GM23338 (cell line): ENCODE data around the gene NDUFAB1. TPM values are rescaled to one million over a fixed set of nuclear protein-coding genes. Genes with fewer than 3 reads are reported as not detected.

Experiments
- ATAC-seq: fragments of 200-7000 bp; cut with Tn5 transposase; 3 replicates; pipeline ENCODE4 v1.9.1; 2020
- DNase-seq: peaks from one replicate; pipeline ENCODE4 v3.0.0-alpha.2; 2015; ENCODE audit warnings: low spot score
- H2AFZ ChIP-seq: fragments of 200-600 bp; sonication (generic); 2 replicates; pipeline ENCODE4 v1.8.0; 2016; ENCODE audit warnings: antibody characterized with exemption, mild to moderate bottlenecking, moderate library complexity
- H3F3A ChIP-seq: fragments of 200-600 bp; sonication (generic); replicated peaks from 2 replicates; pipeline ENCODE4 v1.8.0; 2017; ENCODE audit warnings: antibody characterized with exemption, mixed run types, low read depth
- H3K27ac ChIP-seq: fragments of 200-600 bp; sonication (generic); 2 replicates; pipeline ENCODE4 v1.6.1; 2016; ENCODE audit warnings: low read depth
- H3K27me3 ChIP-seq: fragments of 200-600 bp; sonication (generic); 2 replicates; pipeline ENCODE4 v1.8.0; 2016; ENCODE audit warnings: mild to moderate bottlenecking, mixed run types, moderate library complexity; ENCODE audit not compliant: insufficient read depth
- H3K36me3 ChIP-seq: fragments of 200-600 bp; sonication (generic); 2 replicates; pipeline ENCODE4 v1.8.0; 2016; ENCODE audit warnings: mild to moderate bottlenecking; ENCODE audit not compliant: insufficient read depth
- H3K4me1 ChIP-seq: fragments of 200-600 bp; sonication (generic); 2 replicates; pipeline ENCODE4 v1.8.0; 2016; ENCODE audit warnings: mild to moderate bottlenecking, moderate library complexity; ENCODE audit not compliant: insufficient read depth
- H3K4me2 ChIP-seq: fragments of 200-600 bp; sonication (generic); 2 replicates; pipeline ENCODE4 v1.7.1; 2017; ENCODE audit warnings: mixed run types
- H3K4me3 ChIP-seq: fragments of 200-600 bp; sonication (generic); 2 replicates; pipeline ENCODE4 v1.6.1; 2016; ENCODE audit warnings: mixed run types
- H3K79me2 ChIP-seq: fragments of 200-600 bp; sonication (generic); replicated peaks from 2 replicates; pipeline ENCODE4 v1.8.0; 2017; ENCODE audit warnings: mild to moderate bottlenecking; ENCODE audit not compliant: insufficient read depth
- H3K9me2 ChIP-seq: fragments of 200-600 bp; sonication (generic); 2 replicates; pipeline ENCODE4 v1.8.0; 2017; ENCODE audit not compliant: insufficient read depth
- H4K20me1 ChIP-seq: fragments of 200-600 bp; sonication (generic); replicated peaks from 2 replicates; pipeline ENCODE4 v1.8.0; 2017; ENCODE audit warnings: mild to moderate bottlenecking; ENCODE audit not compliant: insufficient read depth
- H3K27ac Mint-ChIP-seq: 2 replicates; pipeline ENCODE4 v1.8.0; 2020; ENCODE audit warnings: inconsistent platforms, mild to moderate bottlenecking, moderate library complexity, mixed read lengths
- H3K27me3 Mint-ChIP-seq: 3 replicates; pipeline ENCODE4 v1.8.0; 2022; ENCODE audit warnings: low read depth, mild to moderate bottlenecking, moderate library complexity, mixed read lengths, inconsistent platforms; ENCODE audit not compliant: insufficient read depth, poor library complexity
- H3K36me3 Mint-ChIP-seq: 3 replicates; pipeline ENCODE4 v1.8.0; 2021; ENCODE audit warnings: low read depth, mild to moderate bottlenecking, inconsistent platforms, moderate library complexity, mixed read lengths
- H3K4me1 Mint-ChIP-seq: 3 replicates; pipeline ENCODE4 v1.8.0; 2020; ENCODE audit warnings: mild to moderate bottlenecking, inconsistent platforms, mixed read lengths
- H3K4me3 Mint-ChIP-seq: 3 replicates; pipeline ENCODE4 v1.8.0; 2021; ENCODE audit warnings: moderate library complexity, mild to moderate bottlenecking, inconsistent platforms, mixed read lengths
- H3K9me3 Mint-ChIP-seq: 3 replicates; pipeline ENCODE4 v1.8.0; 2020; ENCODE audit warnings: moderate library complexity, mild to moderate bottlenecking, inconsistent platforms, mixed read lengths
- CREB1 ChIP-seq: fragments of 250-450 bp; sonication (Bioruptor Pico); IDR thresholded peaks from 2 replicates; pipeline ENCODE4 v1.5.0; 2020; ENCODE audit warnings: low read depth, mild to moderate bottlenecking, moderate library complexity
- CTCF ChIP-seq, 2 experiments: fragments of 200-600 bp in 1 of 2; sonication (generic) in 1 of 2; conservative IDR thresholded peaks; 2 replicates each; pipeline versions ENCODE4 v1.5.1 to v1.6.1; 2016 to 2017; ENCODE audit warnings: antibody characterized with exemption in 2 of 2, low read depth in 2 of 2, mild to moderate bottlenecking in 2 of 2, moderate library complexity in 1 of 2
- ETS1 ChIP-seq: IDR thresholded peaks from 2 replicates; pipeline ENCODE4 v1.6.1; 2016; ENCODE audit warnings: antibody characterized with exemption
- EZH2 ChIP-seq: fragments of 200-600 bp; sonication (generic); IDR thresholded peaks from one replicate; pipeline ENCODE4 v1.8.0; 2017; ENCODE audit warnings: antibody characterized with exemption, mild to moderate bottlenecking, low read depth; ENCODE audit not compliant: unreplicated experiment
- EZH2phosphoT487 ChIP-seq: fragments of 200-600 bp; sonication (generic); IDR thresholded peaks from one replicate; pipeline ENCODE4 v1.8.1; 2018; ENCODE audit warnings: antibody characterized with exemption; ENCODE audit not compliant: unreplicated experiment
- JUNB ChIP-seq: IDR thresholded peaks from one replicate; pipeline ENCODE4 v1.6.1; 2016; ENCODE audit warnings: antibody characterized with exemption; ENCODE audit not compliant: unreplicated experiment
- NANOG ChIP-seq: IDR thresholded peaks from 2 replicates; pipeline ENCODE4 v1.6.1; 2016; ENCODE audit warnings: antibody characterized with exemption, borderline replicate concordance
- POLR2AphosphoS5 ChIP-seq: IDR thresholded peaks from 2 replicates; pipeline ENCODE4 v1.6.1; 2016; ENCODE audit warnings: antibody characterized with exemption, low read depth
- STAT1 ChIP-seq: IDR thresholded peaks from one replicate; pipeline ENCODE4 v1.6.1; 2016; ENCODE audit warnings: antibody characterized with exemption; ENCODE audit not compliant: unreplicated experiment
- ZNF114 ChIP-seq: fragments of 250-450 bp; sonication (Bioruptor Pico); IDR thresholded peaks from 2 replicates; pipeline ENCODE4 v1.5.0; 2020; ENCODE audit warnings: mild to moderate bottlenecking, moderate library complexity
- ZNF331 ChIP-seq: fragments of 250-450 bp; sonication (Bioruptor Pico); IDR thresholded peaks from 2 replicates; pipeline ENCODE4 v1.5.0; 2020; ENCODE audit warnings: low read depth, mild to moderate bottlenecking, moderate library complexity
- polyA plus RNA-seq: library from polyadenylated mRNA; unstranded; fragments of >200 nt; fragmentation: Nextera tagmentation; extraction: Ambion mirVana; gene quantifications from 2 replicates; pipeline ENCODE4 v1.2.1, GENCODE V29; 2016
- total RNA-seq: library from RNA; depleted of rRNA; stranded (reverse); fragments of >200 nt; shearing (Covaris generic); gene quantifications from 2 replicates; pipeline ENCODE4 v1.2.3, GENCODE V29; 2014
- TF ChIP-seq, protein P1 (sequence below): IDR thresholded peaks from one replicate; pipeline ENCODE4 v1.6.1; 2018; ENCODE audit warnings: antibody characterized with exemption; ENCODE audit not compliant: unreplicated experiment
- TF ChIP-seq, protein P2 (sequence below): fragments of 250-450 bp; sonication (Bioruptor Pico); IDR thresholded peaks from 2 replicates; pipeline ENCODE4 v1.5.0; 2020; ENCODE audit warnings: mild to moderate bottlenecking, moderate library complexity

NDUFAB1 gene
- total and polyA plus RNA-seq, 2 experiments from 2014 or later: 136 to 477 TPM

DNA sequence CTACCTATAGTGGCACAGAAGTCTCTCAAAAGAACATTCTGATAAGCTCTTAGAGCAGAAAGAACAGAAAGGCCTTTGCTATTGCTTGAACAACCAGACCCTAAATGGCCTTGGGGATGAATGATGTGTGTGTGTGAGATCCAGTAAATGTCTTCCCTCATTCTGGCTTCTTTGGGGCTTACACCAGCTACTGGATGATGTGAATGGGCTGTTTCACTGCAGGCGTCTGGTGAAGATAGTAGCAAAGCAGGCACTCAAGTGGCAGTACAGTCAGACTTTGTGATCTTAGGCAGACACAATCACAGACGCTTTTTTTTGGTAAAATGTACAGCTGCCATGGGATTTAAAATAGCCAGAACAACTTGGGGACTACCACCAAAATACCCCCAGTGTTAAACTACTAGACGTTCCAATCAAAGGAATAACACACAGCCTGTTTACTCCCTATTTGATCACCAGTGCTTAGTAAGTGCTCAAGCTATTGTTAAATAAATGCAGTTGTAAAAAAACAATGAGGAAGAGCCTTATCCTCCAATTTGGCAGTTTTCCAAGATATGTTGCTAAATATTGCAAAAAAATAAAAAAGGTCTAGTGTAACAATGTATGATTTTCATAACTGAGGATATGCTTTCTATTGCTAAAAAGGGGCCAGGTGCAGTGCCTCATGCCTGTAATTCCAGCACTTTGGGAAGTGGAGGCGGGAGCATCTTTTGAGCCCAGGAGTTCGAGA lies 17.9 kb downstream of the NDUFAB1 start:
- Histone ChIP-seq H3K27me3 (no peaks in the 10 kb centered on the region), H3K4me2 (no peak overlapping the region), H2AFZ (no peak overlapping the region), H3K36me3 (peaks cover 16% of the 10 kb centered on the region; the same call in 1 of the 2 replicates), H3K4me1 (no peaks in the 10 kb centered on the region), H3K4me3 (no peak overlapping the region), H4K20me1 (peaks cover 10% of the 10 kb centered on the region; the same call in 1 of the 2 replicates), H3K79me2 (no peaks in the 10 kb centered on the region), H3F3A (0 out of 2 replicates have a peak, but pooled peaks cover 7% of the 10 kb centered on the region), H3K27ac (no peak overlapping the region), H3K9me2 (no peaks in the 10 kb centered on the region)
- Mint-ChIP-seq H3K27me3 (peaks cover 7% of the 10 kb centered on the region), H3K4me1 (no peaks in the 10 kb centered on the region), H3K9me3 (no peaks in the 10 kb centered on the region), H3K27ac (no peak overlapping the region), H3K4me3 (no peak overlapping the region), H3K36me3 (peaks cover 44% of the 10 kb centered on the region)
- ATAC-seq: no peak
- DNase-seq: no peak
- TF ChIP-seq JUNB (no peak), CTCF (conservative IDR thresholded peaks at IDR 0.05; ENCODE audit: low read depth in 2 of 2) (no peak), POLR2AphosphoS5 (no peak), EZH2 (no peak), EZH2phosphoT487 (no peak), ZNF114 (CRISPR knock-in tag) (no peak), ZNF331 (CRISPR knock-in tag) (no peak), ETS1 (no peak), CREB1 (CRISPR knock-in tag) (no peak), STAT1 (no peak), NANOG (no peak)
- TF ChIP-seq, protein P1, sequence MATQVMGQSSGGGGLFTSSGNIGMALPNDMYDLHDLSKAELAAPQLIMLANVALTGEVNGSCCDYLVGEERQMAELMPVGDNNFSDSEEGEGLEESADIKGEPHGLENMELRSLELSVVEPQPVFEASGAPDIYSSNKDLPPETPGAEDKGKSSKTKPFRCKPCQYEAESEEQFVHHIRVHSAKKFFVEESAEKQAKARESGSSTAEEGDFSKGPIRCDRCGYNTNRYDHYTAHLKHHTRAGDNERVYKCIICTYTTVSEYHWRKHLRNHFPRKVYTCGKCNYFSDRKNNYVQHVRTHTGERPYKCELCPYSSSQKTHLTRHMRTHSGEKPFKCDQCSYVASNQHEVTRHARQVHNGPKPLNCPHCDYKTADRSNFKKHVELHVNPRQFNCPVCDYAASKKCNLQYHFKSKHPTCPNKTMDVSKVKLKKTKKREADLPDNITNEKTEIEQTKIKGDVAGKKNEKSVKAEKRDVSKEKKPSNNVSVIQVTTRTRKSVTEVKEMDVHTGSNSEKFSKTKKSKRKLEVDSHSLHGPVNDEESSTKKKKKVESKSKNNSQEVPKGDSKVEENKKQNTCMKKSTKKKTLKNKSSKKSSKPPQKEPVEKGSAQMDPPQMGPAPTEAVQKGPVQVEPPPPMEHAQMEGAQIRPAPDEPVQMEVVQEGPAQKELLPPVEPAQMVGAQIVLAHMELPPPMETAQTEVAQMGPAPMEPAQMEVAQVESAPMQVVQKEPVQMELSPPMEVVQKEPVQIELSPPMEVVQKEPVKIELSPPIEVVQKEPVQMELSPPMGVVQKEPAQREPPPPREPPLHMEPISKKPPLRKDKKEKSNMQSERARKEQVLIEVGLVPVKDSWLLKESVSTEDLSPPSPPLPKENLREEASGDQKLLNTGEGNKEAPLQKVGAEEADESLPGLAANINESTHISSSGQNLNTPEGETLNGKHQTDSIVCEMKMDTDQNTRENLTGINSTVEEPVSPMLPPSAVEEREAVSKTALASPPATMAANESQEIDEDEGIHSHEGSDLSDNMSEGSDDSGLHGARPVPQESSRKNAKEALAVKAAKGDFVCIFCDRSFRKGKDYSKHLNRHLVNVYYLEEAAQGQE: no peak
- TF ChIP-seq, protein P2, sequence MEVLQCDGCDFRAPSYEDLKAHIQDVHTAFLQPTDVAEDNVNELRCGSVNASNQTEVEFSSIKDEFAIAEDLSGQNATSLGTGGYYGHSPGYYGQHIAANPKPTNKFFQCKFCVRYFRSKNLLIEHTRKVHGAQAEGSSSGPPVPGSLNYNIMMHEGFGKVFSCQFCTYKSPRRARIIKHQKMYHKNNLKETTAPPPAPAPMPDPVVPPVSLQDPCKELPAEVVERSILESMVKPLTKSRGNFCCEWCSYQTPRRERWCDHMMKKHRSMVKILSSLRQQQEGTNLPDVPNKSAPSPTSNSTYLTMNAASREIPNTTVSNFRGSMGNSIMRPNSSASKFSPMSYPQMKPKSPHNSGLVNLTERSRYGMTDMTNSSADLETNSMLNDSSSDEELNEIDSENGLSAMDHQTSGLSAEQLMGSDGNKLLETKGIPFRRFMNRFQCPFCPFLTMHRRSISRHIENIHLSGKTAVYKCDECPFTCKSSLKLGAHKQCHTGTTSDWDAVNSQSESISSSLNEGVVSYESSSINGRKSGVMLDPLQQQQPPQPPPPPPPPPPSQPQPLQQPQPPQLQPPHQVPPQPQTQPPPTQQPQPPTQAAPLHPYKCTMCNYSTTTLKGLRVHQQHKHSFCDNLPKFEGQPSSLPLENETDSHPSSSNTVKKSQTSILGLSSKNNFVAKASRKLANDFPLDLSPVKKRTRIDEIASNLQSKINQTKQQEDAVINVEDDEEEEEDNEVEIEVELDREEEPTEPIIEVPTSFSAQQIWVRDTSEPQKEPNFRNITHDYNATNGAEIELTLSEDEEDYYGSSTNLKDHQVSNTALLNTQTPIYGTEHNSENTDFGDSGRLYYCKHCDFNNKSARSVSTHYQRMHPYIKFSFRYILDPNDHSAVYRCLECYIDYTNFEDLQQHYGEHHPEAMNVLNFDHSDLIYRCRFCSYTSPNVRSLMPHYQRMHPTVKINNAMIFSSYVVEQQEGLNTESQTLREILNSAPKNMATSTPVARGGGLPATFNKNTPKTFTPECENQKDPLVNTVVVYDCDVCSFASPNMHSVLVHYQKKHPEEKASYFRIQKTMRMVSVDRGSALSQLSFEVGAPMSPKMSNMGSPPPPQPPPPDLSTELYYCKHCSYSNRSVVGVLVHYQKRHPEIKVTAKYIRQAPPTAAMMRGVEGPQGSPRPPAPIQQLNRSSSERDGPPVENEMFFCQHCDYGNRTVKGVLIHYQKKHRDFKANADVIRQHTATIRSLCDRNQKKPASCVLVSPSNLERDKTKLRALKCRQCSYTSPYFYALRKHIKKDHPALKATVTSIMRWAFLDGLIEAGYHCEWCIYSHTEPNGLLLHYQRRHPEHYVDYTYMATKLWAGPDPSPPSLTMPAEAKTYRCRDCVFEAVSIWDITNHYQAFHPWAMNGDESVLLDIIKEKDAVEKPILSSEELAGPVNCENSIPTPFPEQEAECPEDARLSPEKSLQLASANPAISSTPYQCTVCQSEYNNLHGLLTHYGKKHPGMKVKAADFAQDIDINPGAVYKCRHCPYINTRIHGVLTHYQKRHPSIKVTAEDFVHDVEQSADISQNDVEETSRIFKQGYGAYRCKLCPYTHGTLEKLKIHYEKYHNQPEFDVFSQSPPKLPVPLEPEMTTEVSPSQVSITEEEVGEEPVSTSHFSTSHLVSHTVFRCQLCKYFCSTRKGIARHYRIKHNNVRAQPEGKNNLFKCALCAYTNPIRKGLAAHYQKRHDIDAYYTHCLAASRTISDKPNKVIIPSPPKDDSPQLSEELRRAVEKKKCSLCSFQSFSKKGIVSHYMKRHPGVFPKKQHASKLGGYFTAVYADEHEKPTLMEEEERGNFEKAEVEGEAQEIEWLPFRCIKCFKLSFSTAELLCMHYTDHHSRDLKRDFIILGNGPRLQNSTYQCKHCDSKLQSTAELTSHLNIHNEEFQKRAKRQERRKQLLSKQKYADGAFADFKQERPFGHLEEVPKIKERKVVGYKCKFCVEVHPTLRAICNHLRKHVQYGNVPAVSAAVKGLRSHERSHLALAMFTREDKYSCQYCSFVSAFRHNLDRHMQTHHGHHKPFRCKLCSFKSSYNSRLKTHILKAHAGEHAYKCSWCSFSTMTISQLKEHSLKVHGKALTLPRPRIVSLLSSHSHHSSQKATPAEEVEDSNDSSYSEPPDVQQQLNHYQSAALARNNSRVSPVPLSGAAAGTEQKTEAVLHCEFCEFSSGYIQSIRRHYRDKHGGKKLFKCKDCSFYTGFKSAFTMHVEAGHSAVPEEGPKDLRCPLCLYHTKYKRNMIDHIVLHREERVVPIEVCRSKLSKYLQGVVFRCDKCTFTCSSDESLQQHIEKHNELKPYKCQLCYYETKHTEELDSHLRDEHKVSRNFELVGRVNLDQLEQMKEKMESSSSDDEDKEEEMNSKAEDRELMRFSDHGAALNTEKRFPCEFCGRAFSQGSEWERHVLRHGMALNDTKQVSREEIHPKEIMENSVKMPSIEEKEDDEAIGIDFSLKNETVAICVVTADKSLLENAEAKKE (CRISPR knock-in tag): no peak
